Islet precursor cell (in vitro differentiated cells): ENCODE data around the gene ZFPL1.

Experiments used
- DNase-seq: peaks from one replicate; pipeline ENCODE4 v3.0.0-alpha.2; 2018

The ZFPL1 gene

GRCh38 chr11:65060913-65061408 is 23.1 kb upstream of the ZFPL1 start:
- DNase-seq = peak; percentile 71

DNA sequence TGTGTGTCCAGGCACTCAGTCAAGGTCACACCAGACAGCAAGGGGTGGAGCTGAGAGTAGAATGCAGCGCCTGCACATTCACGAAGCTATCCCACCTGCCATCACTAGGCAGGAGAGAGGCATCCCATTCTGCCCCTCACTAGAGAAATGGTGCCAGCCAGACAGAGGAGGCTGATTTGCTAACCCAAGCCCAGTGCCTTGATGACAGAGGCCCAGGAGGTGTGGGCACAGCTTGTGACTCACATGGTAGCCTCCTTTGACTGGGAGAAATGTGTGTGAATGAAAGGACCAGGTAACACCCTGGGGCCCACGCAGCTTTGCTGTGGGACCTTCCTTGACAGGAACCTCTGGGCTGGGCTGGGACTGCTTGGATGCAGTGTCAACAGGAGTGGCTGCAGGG is 20.5 kb upstream of the ZFPL1 start:
- DNase-seq = no peak

GRCh38 chr11:65064847-65065240 is 19.2 kb upstream of the ZFPL1 start:
- DNase-seq = no peak

DNA sequence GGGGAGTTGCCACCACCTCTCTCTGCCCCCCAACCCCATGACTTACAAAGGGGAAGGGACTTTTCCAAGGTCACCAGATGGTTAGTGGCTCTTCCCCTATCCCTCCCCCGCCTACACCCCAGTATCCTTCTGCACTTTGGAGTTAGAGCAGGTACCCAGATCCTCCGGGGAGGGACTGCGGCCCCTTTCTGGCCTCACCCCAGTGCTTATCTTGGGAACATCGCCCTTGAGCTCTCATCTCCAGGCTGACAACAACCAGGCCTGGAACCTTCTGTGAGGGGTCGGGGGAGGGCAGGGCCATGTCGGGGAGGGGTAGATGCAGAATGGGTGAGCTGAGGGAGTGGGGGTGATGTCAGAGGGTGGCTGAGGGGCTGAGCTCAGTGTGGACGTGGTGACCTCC is 18.2 kb upstream of the ZFPL1 start:
- no peak for DNase-seq

GRCh38 chr11:65066315-65066714 is 17.7 kb upstream of the ZFPL1 start:
- no peak for DNase-seq

- no peak for DNase-seq
These were observed 17.2 kb upstream of the ZFPL1 start for GRCh38 chr11:65066805-65067291.

GRCh38 chr11:65067446-65067845 is 16.6 kb upstream of the ZFPL1 start:
- DNase-seq = no peak

DNA sequence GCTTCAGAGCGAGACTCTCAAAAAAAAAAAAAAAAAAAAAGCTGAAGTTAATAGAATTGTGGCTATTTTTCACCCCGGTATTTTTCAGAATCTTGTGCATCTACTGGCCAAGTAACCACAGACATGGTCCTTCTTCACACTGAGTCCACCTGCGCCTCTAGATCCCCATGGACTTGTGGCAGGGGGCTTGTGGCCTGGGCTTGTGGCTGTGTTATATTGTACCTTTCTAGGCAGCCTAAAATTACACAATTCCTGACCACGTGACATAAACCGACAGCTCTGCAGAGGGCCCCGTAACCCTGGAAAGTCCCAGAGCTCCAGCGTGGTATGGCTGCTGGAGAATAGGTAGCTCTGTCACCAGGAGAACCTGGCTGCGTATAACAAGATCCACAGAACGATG is 14.8 kb upstream of the ZFPL1 start:
- no peak for DNase-seq

DNA sequence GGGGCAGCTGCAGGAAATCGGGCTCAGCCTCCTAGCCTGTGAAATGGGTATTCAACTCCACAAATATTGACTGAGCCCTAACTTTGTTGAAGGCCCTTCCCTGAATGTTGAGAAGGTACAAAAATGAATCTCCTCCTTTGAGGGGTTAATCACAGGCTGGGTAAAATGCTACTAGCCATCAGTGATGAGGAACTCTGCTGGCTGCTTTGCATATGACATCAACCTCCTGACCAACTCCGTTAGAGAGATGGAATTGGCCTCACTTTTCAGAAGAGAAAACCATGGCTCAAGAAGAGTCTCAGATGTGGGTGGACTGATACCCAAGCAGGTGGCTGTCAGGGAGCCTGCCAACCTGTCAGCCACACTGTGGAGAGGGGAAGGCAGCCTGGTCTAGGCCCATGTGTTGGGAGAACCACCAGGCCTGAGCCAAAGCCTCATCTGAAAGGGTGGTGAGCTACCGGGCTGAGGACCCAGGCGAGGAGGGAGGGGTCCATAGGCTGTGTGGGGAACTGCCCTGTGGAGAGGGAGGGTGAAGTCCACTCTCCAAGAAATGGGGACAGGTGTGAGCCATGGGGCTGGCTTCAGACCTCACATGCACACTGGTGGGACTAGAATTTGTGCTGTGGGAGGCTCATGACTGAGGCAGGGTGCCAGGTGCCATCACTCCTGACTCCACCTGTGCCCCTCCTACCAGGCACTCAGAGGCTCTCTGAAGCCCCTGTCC is 12.0 kb upstream of the ZFPL1 start:
- DNase-seq = no peak

DNA sequence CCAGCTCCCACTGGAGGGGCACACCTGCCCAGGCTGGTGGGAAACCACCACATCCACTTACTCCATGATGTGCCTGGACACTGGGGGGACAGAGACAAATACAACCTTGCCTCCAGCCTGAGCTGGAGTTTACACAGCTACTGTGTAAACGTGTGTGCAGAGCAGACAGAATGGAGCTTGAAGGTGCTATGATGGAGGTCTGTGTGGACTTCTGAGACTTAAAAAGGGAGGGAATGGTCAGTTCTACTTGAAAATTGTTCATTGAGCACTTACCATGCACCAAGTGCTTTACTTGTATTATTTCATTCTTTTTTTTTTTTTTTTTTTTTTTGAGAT is 11.4 kb upstream of the ZFPL1 start:
- DNase-seq = no peak

DNA sequence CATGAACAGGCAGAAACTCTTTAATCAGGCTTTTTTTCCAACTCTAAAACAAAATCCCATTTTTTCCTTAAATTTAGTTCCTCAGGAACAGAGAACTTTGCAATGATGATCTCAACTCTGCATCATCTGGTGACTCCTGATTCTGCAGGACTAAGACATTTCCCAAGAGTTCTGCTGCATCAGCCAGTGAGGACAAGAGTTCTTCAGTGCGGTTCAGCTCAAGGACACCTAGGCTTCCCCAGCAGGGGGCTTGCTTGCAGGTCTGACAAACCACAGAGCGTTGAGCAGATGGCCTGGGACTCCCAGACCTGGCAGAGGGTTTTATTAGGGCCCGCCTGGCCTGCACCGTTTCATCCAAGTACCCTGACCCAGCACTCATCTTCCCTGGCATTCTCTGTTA is 6.6 kb upstream of the ZFPL1 start:
- no peak for DNase-seq

DNA sequence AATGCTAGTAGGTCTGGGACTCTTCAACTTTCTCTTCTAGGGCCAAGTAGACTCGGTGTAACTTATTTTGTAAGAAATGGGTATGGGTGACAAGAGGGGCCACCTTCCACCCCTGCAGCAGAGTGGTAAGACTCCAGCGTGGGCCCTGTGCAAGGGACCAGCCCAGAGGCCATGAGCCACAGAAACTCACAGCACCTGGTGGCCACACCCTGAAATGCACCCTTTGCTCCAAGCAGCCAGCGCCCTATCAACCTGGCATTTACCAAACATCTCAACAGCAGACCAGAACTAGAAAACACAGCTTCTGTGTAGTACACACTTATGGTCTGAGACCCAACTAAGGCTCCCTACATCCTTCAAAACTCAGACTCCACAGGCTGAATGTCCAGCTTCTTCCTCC is 5.9 kb upstream of the ZFPL1 start:
- peak; percentile 74 for DNase-seq

DNA sequence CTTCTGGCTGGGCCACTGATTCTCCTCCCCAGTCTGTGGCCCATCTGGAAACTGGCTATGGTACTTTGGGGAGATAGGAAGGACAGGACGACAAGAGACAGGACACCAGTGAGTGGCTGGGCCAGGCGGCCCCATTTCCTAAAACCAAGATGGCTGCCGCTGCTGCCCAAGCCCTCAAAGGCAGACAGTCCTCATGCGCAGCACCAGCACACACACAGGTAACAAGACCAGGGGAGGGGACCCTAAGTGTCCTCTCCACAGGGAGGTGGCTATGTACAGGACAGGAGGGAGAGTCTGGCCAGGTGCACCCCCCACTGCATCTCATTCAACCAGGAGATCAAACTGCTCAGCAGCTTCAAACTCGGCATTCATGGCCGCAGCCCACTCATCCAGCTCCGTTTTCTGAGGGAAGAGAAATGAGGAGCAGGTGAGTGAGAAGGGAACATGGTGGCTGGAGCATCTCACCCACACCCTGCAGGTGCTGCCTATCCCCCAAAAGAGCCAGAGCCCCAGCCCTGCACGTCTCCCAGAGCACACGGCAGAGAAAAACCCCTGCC is 5.2 kb upstream of the ZFPL1 start:
- peak; percentile 38 for DNase-seq

DNA sequence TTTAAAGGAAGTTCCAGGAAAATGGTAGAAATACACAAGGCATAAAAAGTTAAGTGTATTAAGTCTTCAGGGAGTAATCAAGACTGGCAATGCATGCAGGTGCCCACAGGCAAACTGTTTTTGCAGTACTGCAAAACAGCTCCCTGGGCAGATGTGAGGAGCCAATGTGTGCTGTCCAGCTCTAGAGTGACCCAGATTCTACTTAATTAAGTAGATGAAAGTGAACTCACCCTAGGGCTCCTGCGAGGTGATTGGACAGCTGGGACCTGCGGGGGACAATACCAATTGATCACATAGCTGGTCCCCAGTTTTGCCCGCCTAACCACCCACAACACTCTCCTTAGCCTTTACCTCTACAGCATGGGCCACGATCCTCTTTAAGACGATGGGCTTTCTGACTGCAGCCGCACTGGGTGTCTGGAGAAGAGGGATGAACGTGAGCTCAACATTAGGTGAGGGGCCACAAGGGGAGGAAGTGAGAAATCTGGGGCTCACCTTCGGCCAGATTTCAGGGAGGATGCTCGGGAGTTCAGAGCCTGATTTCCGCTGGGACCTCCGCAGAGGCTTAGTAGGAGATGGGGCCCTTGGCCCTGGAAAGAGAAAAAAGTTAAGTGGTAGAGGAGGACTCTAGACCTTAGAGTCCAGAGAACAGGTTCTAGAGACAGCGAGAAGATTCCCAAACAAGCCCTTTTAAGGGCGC is 738 bp upstream of the ZFPL1 start:
- no peak for DNase-seq

DNA sequence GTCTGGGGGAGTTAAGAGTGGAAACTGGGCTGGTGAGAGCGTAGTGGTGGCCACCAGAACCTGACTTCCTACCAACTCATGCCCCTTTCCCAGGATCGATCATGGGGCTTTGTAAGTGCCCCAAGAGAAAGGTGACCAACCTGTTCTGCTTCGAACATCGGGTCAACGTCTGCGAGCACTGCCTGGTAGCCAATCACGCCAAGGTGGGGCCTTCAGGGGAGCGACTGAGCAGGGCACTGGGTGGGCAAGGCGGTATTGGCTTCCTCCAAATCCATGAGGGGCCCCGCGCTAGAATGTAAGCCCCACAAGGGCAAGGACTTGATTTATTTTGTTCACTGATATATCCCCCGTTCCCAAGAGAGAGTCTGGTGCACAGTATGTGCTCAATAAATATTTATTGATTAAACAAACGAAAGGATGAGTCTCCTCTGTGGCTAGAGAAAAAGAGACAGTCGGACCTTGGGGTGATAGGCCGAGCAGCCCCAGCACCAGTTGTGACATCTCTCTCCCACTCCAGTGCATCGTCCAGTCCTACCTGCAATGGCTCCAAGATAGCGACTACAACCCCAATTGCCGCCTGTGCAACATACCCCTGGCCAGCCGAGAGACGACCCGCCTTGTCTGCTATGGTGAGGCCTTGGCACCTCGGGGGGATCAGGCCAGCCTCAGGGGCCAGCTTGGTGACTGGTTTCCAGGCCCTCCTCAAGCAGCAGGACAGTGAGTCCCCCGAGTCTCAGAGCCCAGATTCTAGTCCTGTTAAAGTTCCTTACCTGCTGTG is 765 bp downstream of the ZFPL1 start:
- no peak for DNase-seq

DNA sequence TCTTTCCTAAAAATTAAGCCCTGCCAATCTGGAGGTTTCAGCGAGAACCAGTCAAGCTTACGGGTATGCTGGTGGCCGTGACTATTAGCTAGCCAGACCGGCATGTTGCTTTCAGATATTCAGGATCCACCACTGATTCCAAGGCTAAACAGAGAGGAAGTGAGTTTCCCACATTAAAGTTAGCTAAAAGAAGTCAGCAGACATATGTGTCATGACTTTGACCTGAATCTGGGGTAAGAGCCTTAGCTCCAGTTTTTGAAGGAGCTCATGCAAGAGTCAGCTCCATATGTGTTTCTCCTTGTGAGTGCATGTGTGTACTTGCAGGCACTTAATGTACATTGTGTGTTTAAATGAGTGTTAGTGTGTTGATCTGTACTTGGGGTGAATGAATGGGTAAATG is 1.4 kb downstream of the ZFPL1 start:
- DNase-seq = no peak

- no peak for DNase-seq
These were observed 2.8 kb downstream of the ZFPL1 start for GRCh38 chr11:65086809-65087208.

DNA sequence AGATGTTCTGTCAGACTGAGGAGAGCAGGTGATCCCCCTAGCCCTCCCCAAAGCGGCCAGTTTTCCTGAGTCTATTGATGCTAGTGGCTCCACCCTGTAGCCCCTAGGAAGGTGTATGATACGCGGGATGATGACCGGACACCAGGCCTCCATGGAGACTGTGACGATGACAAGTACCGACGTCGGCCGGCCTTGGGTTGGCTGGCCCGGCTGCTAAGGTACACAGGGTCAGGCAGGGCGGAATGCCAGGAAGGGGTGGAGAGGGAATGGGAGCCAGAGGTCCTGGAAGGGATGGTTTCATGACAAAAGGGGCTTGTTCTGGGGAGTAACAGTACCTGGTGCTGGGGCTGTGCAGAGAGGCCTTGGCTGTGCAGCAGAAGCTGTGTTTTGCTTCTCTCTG is 3.2 kb downstream of the ZFPL1 start:
- no peak for DNase-seq

DNA sequence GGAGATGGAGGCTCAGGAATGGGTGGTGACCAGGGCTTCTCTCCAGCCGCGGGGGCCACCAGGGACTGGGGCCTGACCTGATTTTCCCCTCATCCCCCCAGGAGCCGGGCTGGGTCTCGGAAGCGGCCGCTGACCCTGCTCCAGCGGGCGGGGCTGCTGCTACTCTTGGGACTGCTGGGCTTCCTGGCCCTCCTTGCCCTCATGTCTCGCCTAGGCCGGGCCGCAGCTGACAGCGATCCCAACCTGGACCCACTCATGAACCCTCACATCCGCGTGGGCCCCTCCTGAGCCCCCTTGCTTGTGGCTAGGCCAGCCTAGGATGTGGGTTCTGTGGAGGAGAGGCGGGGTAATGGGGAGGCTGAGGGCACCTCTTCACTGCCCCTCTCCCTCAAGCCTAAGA is 3.8 kb downstream of the ZFPL1 start:
- DNase-seq = no peak

- DNase-seq = no peak
These were observed 5.6 kb downstream of the ZFPL1 start for GRCh38 chr11:65089621-65090020.

- DNase-seq = no peak
These were observed 6.6 kb downstream of the ZFPL1 start for GRCh38 chr11:65090628-65091027.

DNA sequence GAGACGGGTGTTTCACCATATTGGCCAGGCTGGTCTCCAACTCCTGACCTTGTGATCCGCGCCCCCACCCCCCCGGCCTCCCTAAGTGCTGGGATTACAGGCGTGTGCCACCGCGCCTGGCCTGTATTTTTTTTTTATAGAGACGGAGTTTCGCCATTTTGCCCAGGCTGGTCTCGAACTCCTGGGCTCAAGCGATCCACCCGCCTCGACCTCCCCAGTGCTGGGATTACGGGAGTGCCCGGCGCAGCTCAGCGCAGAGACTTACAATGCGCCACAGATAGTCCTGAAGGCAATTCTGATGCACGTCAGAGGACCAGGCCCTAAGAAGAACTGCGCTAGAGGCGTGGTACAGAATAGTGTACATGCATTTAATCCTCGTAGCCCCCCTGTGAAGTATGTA is 11.4 kb downstream of the ZFPL1 start:
- DNase-seq = no peak

DNA sequence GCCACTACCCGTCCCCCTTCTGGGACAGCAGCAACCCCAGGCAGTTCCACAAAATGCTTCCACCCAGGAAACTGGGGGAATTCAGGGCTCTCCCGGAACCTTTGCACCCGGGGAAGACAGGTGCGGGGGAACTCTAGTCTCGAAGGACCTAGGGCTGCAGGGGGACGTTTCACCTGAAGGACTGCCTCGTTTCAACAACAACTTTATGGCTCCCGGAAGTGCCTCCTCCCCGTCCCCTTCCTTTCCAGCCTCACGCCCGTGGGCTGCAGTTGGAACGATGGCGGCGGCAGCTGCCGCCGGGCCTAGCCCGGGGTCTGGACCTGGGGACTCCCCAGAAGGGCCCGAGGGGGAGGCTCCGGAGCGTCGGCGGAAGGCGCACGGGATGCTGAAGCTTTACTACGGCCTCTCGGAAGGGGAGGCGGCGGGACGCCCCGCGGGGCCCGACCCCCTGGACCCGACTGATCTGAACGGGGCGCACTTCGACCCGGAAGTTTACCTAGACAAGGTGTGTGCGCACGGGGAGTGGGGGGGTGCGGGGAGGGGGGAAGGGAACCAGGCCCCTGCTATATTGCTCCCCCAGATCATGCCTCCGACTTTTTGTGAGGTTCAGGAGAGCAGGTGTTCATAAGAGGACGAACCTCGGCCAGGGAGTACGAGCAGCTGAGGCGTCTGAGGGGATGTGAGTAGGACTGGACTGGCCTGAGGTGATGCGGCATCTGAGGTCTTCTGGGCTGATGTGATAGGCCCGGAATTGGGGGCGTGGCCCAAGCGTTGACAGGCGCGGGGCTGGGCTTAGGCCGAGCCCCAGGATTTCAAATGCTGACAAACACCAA is 12.2 kb downstream of the ZFPL1 start, which contains the start of gene VPS51:
Gene VPS51, plus strand, starts transcription at position 241 of the 833 bp plus-strand sequence. Its CDS starts 37 bp downstream, at position 278.
- peak; percentile 92 for DNase-seq
